ENCODE data around the gene MOG. TPM values are rescaled to one million over a fixed set of nuclear protein-coding genes. Genes with fewer than 3 reads are reported as not detected.
"Not testable (repeated sequence)": the region's sequence is repeated elsewhere in the genome, so short reads cannot be mapped to it uniquely, and the experiment has no call there.

The MOG gene
- total RNA-seq, 2 experiments from 2014 or later, result not detected

DNA sequence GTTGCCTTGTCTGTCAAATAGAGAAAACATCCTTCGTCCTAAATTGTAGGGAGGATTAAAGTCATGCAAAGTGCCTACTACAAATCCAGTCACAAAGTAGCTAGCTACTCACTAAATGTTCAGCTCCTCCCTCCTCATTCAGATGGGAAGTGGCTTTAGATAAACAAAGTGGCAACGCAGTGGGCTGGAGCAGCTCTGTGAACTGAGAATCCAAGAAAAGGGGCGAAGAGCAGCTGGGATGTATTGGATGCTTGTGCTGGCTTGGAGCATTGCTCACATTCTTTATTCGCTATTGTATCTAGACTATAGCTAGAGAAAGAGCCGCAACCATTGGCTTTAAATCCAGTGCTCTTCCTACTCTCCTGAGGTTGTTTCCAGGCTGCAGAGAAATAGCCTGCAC is 10.3 kb downstream of the MOG start:
- Mint-ChIP-seq H3K9me3 (no peaks in the 10 kb centered on the region), H3K36me3 (ENCODE audit: low read depth) (no peaks in the 10 kb centered on the region), H3K4me3 (no peak overlapping the region), H3K27me3 (peaks cover 39% of the 10 kb centered on the region), H3K4me1 (no peaks in the 10 kb centered on the region), H3K27ac (no peak overlapping the region)
- POLR2A ChIA-PET, result no interaction called here
- no peak for DNase-seq
- CTCF ChIA-PET, result interaction anchor here (0.6 to 4.8 kb wide), 5 partner anchors 8 to 730 kb away, joined by 3 to 28 read pairs (median 5); no protein-coding TSS in a partner anchor

DNA sequence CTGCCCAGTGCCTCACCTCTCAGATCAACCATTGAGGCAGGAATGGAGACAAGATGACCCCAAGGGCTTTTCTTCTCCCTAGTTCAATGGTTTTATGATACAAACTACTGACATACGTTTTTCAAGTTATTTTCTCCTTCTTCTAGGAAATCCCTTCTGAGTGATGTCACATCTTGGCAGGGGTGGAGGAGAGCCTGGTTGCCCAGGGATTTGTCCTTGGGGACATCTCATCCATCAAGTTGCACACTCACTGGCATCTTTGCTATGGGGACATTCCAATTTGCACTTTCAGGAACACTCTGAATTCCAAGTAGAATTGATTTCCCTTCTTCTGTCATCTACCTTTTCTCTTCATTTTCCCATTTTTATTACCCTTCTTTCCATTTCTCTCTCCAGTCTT is 14.1 kb downstream of the MOG start:
- Mint-ChIP-seq H3K36me3 (ENCODE audit: low read depth) (no peaks in the 10 kb centered on the region), H3K27ac (no peak overlapping the region), H3K9me3 (no peaks in the 10 kb centered on the region)

DNA sequence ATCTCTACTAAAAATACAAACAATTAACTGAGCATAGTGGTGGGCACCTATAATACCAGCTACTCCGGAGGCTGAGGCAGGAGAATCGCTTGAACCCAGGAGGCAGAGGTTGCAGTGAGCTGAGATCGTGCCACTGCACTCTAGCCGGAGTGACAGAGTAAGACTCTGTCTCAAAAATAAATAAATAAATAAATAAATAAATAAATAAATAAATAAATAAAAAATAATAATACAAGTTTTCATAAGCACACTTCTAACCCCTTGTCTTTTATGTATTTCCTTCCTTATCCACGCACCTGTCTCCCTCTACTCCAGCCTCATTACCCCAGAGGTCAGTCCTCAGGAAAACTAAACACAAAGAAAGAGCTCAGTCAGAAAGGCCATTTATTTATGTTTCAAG is 15.2 kb downstream of the MOG start:
- CTCF ChIA-PET, result interaction anchor here (0.8 to 2.9 kb wide), 4 partner anchors 15 to 25 kb away, joined by 3 to 17 read pairs (median 4); no protein-coding TSS in a partner anchor
- POLR2A ChIA-PET; H3K9me3 Mint-ChIP-seq; H3K4me3 Mint-ChIP-seq; H3K36me3 Mint-ChIP-seq (ENCODE audit: low read depth); H3K27ac Mint-ChIP-seq; DNase-seq; H3K4me1 Mint-ChIP-seq: not testable (repeated sequence)
- peaks cover 19% of the 10 kb centered on the region for H3K27me3 Mint-ChIP-seq

More for the DNA sequence above, 14.1 kb downstream of the MOG start:
- no peak for DNase-seq
- H3K27me3 Mint-ChIP-seq, result peaks cover 22% of the 10 kb centered on the region
- ChIA-PET POLR2A (no interaction called here), CTCF (interaction anchor here (2.9 kb wide), 1 partner anchor 21 kb away, joined by 17 read pairs; no protein-coding TSS in a partner anchor)
- no peak overlapping the region for H3K4me3 Mint-ChIP-seq
- H3K4me1 Mint-ChIP-seq, result no peaks in the 10 kb centered on the region

DNA sequence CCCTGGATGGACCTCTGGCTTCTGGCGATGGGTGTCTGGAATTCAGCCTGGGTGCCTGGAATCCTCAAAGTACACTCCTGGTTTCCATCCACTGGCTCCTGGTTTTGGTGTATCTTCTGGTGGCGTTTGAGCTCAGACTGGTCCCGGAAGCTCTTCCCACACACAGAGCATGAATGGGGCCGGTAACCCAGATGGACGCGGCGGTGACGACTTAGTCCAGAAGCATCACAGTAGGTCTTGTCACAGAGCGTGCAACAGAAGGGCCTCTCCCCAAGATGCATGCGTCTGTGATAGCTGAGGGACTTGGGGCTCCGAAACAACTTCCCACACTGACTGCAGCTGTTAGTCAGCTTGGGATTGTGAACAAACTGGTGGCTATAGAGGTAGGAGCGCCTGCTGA is 16.3 kb downstream of the MOG start:
- Mint-ChIP-seq H3K27me3 (peaks cover 11% of the 10 kb centered on the region), H3K9me3 (no peaks in the 10 kb centered on the region), H3K27ac (no peak overlapping the region), H3K4me3 (no peak overlapping the region), H3K4me1 (peaks cover 11% of the 10 kb centered on the region), H3K36me3 (ENCODE audit: low read depth) (no peaks in the 10 kb centered on the region)
- ChIA-PET CTCF (interaction anchor here (1.1 to 2.9 kb wide), 4 partner anchors 12 to 24 kb away, joined by 3 to 17 read pairs (median 4); no protein-coding TSS in a partner anchor), POLR2A (no interaction called here)
- no peak for DNase-seq

DNA sequence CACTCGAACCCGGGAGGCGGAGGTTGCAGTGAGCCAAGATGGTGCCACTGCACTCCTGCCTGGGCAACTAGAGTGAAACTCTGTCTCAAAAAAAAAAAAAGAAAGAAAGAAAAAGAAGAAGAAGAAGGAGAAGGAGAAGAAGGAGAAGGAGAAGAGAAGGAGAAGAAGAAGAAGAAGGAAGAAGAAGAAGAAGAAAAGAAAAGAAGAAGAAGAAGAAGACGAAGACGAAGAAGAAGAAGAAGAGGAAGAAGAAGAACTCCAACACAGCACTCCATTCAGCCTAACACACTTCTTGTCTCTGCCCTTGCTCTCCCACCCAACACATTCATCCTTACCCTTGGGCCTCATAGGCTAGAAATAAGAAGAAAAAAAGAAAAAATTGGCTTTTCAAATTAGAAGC is 17.1 kb downstream of the MOG start:
- H3K9me3 Mint-ChIP-seq, result no peaks in the 10 kb centered on the region
- ChIA-PET POLR2A (no interaction called here), CTCF (interaction anchor here (1.2 to 2.9 kb wide), 2 partner anchors 11 to 24 kb away, joined by 3 to 17 read pairs; no protein-coding TSS in a partner anchor)
- peaks cover 7% of the 10 kb centered on the region for H3K27me3 Mint-ChIP-seq
- DNase-seq, result no peak
- peaks cover 11% of the 10 kb centered on the region for H3K4me1 Mint-ChIP-seq
- no peaks in the 10 kb centered on the region for H3K36me3 Mint-ChIP-seq (ENCODE audit: low read depth)
- no peak overlapping the region for H3K4me3 Mint-ChIP-seq
- H3K27ac Mint-ChIP-seq, result no peak overlapping the region

DNA sequence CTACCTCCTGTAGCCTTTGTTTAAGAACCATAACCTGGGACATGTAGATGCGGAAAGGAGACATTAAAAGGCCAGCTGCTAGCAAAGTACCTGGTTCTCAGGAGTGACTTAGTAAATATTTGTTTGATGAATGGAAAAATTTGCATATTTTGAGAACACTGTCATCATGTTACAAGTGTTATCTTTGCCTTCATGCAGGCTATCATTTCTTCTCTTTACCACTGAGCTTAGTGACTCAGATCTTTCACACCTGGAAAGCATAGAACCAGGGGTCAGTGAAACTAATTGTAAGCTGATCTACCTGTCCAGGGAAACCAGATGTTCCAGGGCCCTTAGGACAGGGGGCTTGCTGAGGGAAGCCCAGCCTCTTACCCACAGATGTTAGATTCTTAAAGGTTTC is 18.7 kb downstream of the MOG start:
- H3K4me3 Mint-ChIP-seq, result no peak overlapping the region
- H3K27me3 Mint-ChIP-seq, result peaks cover 5% of the 10 kb centered on the region
- ChIA-PET POLR2A (no interaction called here), CTCF (interaction anchor here (0.6 to 2.3 kb wide), 5 partner anchors 9 to 154 kb away, joined by 3 to 9 read pairs (median 5); no protein-coding TSS in a partner anchor)
- no peaks in the 10 kb centered on the region for H3K9me3 Mint-ChIP-seq
- no peaks in the 10 kb centered on the region for H3K36me3 Mint-ChIP-seq (ENCODE audit: low read depth)
- peaks cover 11% of the 10 kb centered on the region for H3K4me1 Mint-ChIP-seq
- no peak for DNase-seq
- H3K27ac Mint-ChIP-seq, result no peak overlapping the region

DNA sequence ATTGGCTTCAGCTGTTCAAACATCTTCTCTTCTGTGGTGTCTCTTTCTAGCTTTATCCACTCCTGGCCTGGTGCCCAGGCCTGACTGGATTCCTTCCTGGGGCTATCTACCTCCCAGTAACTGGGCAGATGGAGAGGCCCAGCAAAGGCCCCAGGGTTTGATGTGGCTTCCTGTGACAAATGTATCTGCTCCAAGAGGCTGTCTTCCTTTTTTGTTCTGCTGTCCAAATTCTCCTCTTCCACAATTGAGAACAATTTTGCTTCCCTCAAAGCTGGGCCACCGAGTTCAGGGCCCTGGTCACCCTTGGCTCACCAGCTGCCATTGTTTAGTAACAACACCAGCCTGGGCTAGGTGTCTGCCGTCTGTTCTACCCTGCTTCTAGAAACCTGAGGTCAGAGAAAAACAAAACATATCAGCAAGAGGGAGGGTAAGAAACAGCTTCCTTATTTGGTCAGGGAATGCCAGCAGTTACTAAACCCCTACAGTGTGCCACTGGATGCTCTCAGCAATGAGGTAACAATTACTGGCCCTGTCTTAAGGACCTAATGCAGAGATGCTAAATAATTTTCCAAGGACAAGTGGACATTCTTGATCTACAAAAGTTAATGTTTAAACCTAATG is 20.2 kb downstream of the MOG start:
- DNase-seq, result no peak
- POLR2A ChIA-PET, result no interaction called here
- Mint-ChIP-seq H3K4me3 (no peak overlapping the region), H3K4me1 (peaks cover 11% of the 10 kb centered on the region), H3K36me3 (ENCODE audit: low read depth) (no peaks in the 10 kb centered on the region), H3K27ac (peak overlapping the region; percentile 47), H3K9me3 (no peaks in the 10 kb centered on the region), H3K27me3 (no peaks in the 10 kb centered on the region)
- CTCF ChIA-PET, result interaction anchor here (2.0 to 2.3 kb wide), 2 partner anchors 23 to 27 kb away, joined by 6 to 9 read pairs; no protein-coding TSS in a partner anchor

DNA sequence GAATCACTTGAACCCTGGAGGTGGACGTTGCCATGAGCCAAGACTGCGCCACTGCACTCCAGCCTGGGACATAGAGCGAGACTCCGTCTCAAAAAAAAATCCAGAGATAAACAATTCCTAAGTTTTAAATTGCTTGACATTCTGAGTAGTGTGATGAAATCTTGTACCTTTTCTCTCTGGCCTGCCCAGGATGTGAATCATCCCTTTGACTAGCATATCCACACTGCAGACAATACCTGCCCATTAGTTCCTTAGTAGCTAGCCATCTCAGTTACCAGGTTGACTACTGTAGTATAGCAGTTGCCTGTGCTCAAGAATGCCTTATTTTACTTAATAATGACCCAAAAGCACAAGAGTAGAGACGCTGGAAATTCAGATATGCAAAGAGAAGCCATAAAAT is 21.2 kb downstream of the MOG start:
- Mint-ChIP-seq H3K27ac (no peak overlapping the region), H3K9me3 (no peaks in the 10 kb centered on the region), H3K27me3 (no peaks in the 10 kb centered on the region), H3K4me1 (peaks cover 11% of the 10 kb centered on the region), H3K36me3 (ENCODE audit: low read depth) (no peaks in the 10 kb centered on the region), H3K4me3 (no peak overlapping the region)
- POLR2A ChIA-PET, result no interaction called here
- DNase-seq, result no peak
- CTCF ChIA-PET, result interaction anchor here (2.0 kb wide), 1 partner anchor 28 kb away, joined by 6 read pairs; no protein-coding TSS in a partner anchor

DNA sequence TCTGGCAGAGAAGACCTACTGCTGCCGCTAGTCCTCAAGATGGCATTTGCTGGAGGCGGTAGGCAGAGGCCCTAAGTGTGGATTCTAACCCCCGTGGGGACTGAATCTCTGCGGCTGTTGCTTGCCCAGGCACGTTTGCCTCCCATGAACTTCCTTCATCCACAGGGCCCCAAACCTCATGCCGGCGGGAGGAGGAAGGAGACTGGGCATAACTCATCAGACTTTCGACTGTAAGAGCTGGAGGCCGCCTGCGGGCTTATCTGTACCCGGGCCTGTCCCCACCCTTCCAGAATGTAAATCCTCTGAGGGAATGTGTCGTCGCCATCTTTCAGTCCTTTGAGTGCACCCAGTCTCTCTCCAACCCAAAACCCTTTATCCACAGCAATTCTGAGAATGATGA is 23.1 kb downstream of the MOG start:
- H3K27ac Mint-ChIP-seq, result no peak overlapping the region
- no peaks in the 10 kb centered on the region for H3K9me3 Mint-ChIP-seq
- no peak for DNase-seq
- H3K27me3 Mint-ChIP-seq, result no peaks in the 10 kb centered on the region
- POLR2A ChIA-PET, result no interaction called here
- no peaks in the 10 kb centered on the region for H3K36me3 Mint-ChIP-seq (ENCODE audit: low read depth)
- CTCF ChIA-PET, result interaction anchor here (2.5 kb wide), 1 partner anchor 30 kb away, joined by 7 read pairs; no protein-coding TSS in a partner anchor
- H3K4me3 Mint-ChIP-seq, result no peak overlapping the region
- peaks cover 14% of the 10 kb centered on the region for H3K4me1 Mint-ChIP-seq

DNA sequence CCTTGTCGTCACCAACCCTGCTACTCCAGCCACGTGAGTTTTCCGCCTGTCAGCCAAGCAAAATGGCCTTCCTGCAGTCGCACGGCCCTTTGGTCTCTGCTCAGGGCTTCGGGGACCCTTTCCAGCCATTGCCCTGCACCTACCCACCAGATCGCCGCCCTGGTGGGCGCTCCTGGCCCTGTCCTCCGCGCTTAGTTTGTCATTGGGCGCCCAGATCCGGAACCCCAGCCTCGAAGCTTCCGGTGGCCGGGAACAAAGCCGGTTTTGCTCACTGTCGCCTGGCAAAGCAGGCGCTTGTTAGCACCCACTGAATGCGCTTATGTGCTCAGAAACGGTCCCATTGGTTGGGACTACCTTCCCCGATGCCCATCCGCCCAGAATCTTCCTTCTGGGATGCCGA is 23.5 kb downstream of the MOG start:
- Mint-ChIP-seq H3K4me1 (peaks cover 14% of the 10 kb centered on the region), H3K36me3 (ENCODE audit: low read depth) (no peaks in the 10 kb centered on the region), H3K9me3 (no peaks in the 10 kb centered on the region), H3K4me3 (no peak overlapping the region), H3K27ac (no peak overlapping the region), H3K27me3 (no peaks in the 10 kb centered on the region)
- CTCF ChIA-PET, result interaction anchor here (2.5 kb wide), 1 partner anchor 30 kb away, joined by 7 read pairs; no protein-coding TSS in a partner anchor
- no peak for DNase-seq
- POLR2A ChIA-PET, result no interaction called here

DNA sequence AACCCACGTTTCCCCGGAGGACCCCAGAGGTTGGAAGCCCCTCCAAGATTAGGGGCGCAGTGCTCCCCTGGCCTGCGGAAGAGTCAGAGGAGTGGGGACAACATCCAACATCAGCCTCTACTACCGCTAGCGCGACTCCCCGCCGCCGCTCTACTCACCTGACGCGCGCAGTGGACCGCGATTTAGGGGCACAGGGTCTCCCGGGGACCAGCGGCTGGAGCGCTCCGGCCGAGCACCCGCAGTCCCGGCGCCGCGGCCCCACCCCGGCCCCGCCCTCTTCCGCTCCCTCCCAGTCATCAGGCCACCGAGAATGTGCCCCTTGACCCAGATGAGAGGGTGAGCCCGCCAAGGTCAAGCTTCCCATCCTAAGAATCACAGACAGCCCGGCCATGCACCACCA is 24.0 kb downstream of the MOG start, which contains the start of gene ZFP57:
TSS of gene ZFP57 (minus strand) at position 249 of the 400 bp plus-strand sequence. CDS start 4,149 bp downstream, outside the sequence.
- Mint-ChIP-seq H3K4me1 (peaks cover 14% of the 10 kb centered on the region), H3K27me3 (no peaks in the 10 kb centered on the region), H3K36me3 (ENCODE audit: low read depth) (no peaks in the 10 kb centered on the region), H3K9me3 (no peaks in the 10 kb centered on the region), H3K27ac (peak within 1 kb of the TSS; percentile 47), H3K4me3 (no peak within 1 kb of the TSS)
- ChIA-PET CTCF (interaction anchor here (1.2 to 2.5 kb wide), 2 partner anchors 11 to 30 kb away, joined by 3 to 7 read pairs; no protein-coding TSS in a partner anchor), POLR2A (no interaction called here)
- DNase-seq, result no peak

DNA sequence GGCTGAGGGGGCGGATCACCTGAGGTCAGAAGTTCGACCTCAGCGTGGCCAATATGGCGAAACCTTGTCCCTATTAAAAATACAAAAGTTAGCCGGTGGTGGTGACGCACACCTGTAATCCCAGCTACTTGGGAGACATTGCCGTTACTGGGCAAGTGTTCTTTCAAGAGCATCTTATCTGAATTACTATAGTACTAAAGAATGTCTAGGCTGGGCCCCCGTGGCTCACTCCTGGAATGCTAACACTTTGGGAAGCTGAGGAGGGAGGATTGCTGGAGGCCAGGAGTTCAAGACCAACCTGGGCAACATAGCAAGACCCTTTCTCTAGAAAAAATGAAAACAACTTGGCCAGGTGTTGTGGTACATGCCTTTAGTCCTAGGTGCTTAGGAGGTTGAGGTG is 24.9 kb downstream of the MOG start:
- Mint-ChIP-seq H3K4me1 (peaks cover 9% of the 10 kb centered on the region), H3K27ac (peak overlapping the region; percentile 47), H3K36me3 (ENCODE audit: low read depth) (no peaks in the 10 kb centered on the region), H3K27me3 (no peaks in the 10 kb centered on the region), H3K4me3 (no peak overlapping the region), H3K9me3 (no peaks in the 10 kb centered on the region)
- DNase-seq, result no peak
- ChIA-PET CTCF (interaction anchor here (0.6 to 2.5 kb wide), 5 partner anchors 12 to 358 kb away, joined by 3 to 7 read pairs (median 3); no protein-coding TSS in a partner anchor), POLR2A (no interaction called here)

DNA sequence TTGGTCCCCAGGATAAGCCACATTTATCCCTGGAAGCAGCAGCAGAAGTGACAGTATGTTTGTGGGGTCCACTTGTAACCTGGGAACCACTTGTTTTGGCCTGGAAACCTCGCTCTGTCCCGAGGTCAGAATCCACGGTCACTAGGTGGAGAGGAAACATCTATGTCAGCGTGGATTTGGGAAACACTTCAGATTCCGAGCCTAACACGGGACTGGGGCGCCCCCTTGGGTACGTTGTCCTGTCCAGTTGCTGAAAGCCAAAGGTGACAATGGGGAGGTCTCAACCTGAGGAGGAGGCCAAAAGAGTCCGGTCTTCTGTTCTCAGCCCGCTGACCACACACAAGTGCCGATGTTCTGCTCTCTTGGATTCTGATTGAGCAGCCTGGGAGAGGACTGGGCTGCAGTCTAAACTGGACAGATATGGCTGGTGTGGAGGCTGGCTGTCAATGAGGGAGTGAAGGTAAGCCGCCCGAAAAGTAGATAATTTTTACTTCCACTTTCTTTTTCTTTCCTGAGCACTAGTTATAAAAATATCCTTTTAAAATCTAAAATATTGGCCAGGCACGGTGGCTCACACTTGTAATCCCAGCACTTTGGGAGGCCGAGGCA is 28.9 kb downstream of the MOG start:
- POLR2A ChIA-PET, result no interaction called here
- H3K36me3 Mint-ChIP-seq (ENCODE audit: low read depth), result no peaks in the 10 kb centered on the region
- no peaks in the 10 kb centered on the region for H3K9me3 Mint-ChIP-seq
- peaks cover 3% of the 10 kb centered on the region for H3K4me1 Mint-ChIP-seq
- peaks cover 6% of the 10 kb centered on the region for H3K27me3 Mint-ChIP-seq
- no peak overlapping the region for H3K4me3 Mint-ChIP-seq
- CTCF ChIA-PET, result interaction anchor here (1.2 to 2.0 kb wide), 2 partner anchors 11 to 32 kb away, joined by 5 to 7 read pairs; no protein-coding TSS in a partner anchor
- H3K27ac Mint-ChIP-seq, result no peak overlapping the region
- DNase-seq, result no peak

Measured in activated CD4-positive, alpha-beta T cell treated with anti-CD3 and anti-CD28 coated beads, Interleukin-2, amount 10 ng/mL, durations not matched to agents 7 days and 5 days (primary cell).